ENCODE measurements around the gene KIRREL3.

- TF ChIP-seq POLR2AphosphoS5 (IDR thresholded peaks at IDR 0.05; ENCODE audit: borderline replicate concordance, low read depth, low read length) (no peak), EZH2 (IDR thresholded peaks at IDR 0.05) (no peak), FOXP2 (optimal IDR thresholded peaks at IDR 0.05; ENCODE audit: control extremely low read depth, extremely low read length, insufficient read depth) (no peak)
Observed at GRCh38 chr11:126564566-126564965, 436.0 kb downstream of the KIRREL3 start.

Measured in SK-N-MC (cell line).